Neural cell (in vitro differentiated cells): ENCODE measurements around the gene SLC38A9.

ENCODE experiments used
- EP300 ChIP-seq: fragments of 450-650 bp; conservative IDR thresholded peaks from 2 replicates; pipeline ENCODE4 v1.6.1; 2014; ENCODE audit warnings: antibody characterized with exemption, mild to moderate bottlenecking, moderate library complexity; ENCODE audit not compliant: poor library complexity, severe bottlenecking
- EZH2 ChIP-seq: fragments of 200-600, 300-800 bp; shearing (Covaris generic), sonication (generic); IDR thresholded peaks from 2 replicates; pipeline ENCODE4 v1.6.1; 2014; ENCODE audit warnings: antibody characterized with exemption, low read length, borderline replicate concordance, mild to moderate bottlenecking; ENCODE audit not compliant: insufficient read depth, poor library complexity, severe bottlenecking
- RAD21 ChIP-seq: fragments of 450-650 bp; conservative IDR thresholded peaks from 2 replicates; pipeline ENCODE4 v1.6.1; 2014; ENCODE audit warnings: antibody characterized with exemption, mild to moderate bottlenecking, moderate library complexity
- TAF1 ChIP-seq: IDR thresholded peaks from 2 replicates; pipeline ENCODE4 v1.6.1; 2012; ENCODE audit warnings: low read depth
- TF ChIP-seq, protein P1 (sequence below): fragments of 450-650 bp; IDR thresholded peaks from 2 replicates; pipeline ENCODE4 v1.5.1; 2014; ENCODE audit warnings: antibody characterized with exemption, mild to moderate bottlenecking, moderate library complexity; ENCODE audit not compliant: poor library complexity, severe bottlenecking
- TF ChIP-seq, protein P2 (sequence below): IDR thresholded peaks from 2 replicates; pipeline ENCODE4 v1.6.1; 2012; ENCODE audit warnings: borderline replicate concordance

DNA sequence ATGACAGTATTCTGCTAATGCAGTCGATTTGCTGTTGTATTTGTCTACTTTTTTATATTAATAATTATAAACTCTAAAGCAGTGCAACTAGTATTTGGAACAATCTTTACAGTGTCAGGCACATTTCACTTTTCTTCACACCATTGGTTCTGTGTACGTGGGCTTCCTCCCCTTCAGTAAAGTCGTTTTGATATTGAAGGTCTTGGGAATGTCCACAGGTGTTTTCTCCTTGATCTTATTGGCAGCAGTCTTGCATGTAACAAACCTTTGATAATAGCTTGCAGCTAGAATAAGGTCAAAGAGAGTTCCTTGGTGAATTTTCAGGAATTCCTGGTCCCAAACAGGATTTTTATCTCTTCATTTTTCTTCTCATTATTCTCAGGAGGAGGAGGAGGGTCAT, 37.9 kb upstream of the SLC38A9 start:
- TF ChIP-seq, protein P1, sequence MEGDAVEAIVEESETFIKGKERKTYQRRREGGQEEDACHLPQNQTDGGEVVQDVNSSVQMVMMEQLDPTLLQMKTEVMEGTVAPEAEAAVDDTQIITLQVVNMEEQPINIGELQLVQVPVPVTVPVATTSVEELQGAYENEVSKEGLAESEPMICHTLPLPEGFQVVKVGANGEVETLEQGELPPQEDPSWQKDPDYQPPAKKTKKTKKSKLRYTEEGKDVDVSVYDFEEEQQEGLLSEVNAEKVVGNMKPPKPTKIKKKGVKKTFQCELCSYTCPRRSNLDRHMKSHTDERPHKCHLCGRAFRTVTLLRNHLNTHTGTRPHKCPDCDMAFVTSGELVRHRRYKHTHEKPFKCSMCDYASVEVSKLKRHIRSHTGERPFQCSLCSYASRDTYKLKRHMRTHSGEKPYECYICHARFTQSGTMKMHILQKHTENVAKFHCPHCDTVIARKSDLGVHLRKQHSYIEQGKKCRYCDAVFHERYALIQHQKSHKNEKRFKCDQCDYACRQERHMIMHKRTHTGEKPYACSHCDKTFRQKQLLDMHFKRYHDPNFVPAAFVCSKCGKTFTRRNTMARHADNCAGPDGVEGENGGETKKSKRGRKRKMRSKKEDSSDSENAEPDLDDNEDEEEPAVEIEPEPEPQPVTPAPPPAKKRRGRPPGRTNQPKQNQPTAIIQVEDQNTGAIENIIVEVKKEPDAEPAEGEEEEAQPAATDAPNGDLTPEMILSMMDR, result no peak
- TF ChIP-seq EP300 (no peak), EZH2 (no peak), RAD21 (no peak), TAF1 (no peak)
- TF ChIP-seq, protein P2, sequence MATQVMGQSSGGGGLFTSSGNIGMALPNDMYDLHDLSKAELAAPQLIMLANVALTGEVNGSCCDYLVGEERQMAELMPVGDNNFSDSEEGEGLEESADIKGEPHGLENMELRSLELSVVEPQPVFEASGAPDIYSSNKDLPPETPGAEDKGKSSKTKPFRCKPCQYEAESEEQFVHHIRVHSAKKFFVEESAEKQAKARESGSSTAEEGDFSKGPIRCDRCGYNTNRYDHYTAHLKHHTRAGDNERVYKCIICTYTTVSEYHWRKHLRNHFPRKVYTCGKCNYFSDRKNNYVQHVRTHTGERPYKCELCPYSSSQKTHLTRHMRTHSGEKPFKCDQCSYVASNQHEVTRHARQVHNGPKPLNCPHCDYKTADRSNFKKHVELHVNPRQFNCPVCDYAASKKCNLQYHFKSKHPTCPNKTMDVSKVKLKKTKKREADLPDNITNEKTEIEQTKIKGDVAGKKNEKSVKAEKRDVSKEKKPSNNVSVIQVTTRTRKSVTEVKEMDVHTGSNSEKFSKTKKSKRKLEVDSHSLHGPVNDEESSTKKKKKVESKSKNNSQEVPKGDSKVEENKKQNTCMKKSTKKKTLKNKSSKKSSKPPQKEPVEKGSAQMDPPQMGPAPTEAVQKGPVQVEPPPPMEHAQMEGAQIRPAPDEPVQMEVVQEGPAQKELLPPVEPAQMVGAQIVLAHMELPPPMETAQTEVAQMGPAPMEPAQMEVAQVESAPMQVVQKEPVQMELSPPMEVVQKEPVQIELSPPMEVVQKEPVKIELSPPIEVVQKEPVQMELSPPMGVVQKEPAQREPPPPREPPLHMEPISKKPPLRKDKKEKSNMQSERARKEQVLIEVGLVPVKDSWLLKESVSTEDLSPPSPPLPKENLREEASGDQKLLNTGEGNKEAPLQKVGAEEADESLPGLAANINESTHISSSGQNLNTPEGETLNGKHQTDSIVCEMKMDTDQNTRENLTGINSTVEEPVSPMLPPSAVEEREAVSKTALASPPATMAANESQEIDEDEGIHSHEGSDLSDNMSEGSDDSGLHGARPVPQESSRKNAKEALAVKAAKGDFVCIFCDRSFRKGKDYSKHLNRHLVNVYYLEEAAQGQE, result no peak
